PC-9 (cell line): ENCODE results near the gene ME3. TPM values are rescaled to one million over a fixed set of nuclear protein-coding genes. Genes with fewer than 3 reads are reported as not detected.

Source experiments
- BruUV-seq: library from RNA; stranded (reverse); fragments of 400-500 nt; replicated peaks from 2 replicates; lab custom pipeline; 2021; lab: Mats Ljungman, UMichigan
- CTCF ChIA-PET: fragments of 300-600 bp; sonication (Branson Sonifier 250); formaldehyde crosslinking; loops from one replicate; lab custom pipeline; 2022; ENCODE audit warnings: antibody characterized with exemption; lab: Charles Lee
- POLR2A ChIA-PET: fragments of 300-600 bp; sonication (Branson Sonifier 250); formaldehyde crosslinking; loops from one replicate; lab custom pipeline; 2022; ENCODE audit warnings: antibody characterized with exemption; ENCODE audit not compliant: unreplicated experiment; lab: Charles Lee
- DNase-seq, 2 experiments: peaks; one replicate each; pipeline versions ENCODE4 v3.0.0 to v3.0.0-alpha.2; 2015 to 2022; ENCODE audit warnings: mixed read lengths in 1 of 2
- H2AFZ ChIP-seq: fragments of 200-600 bp; sonication (generic); 2 replicates; pipeline ENCODE4 v1.8.1; 2017; ENCODE audit warnings: antibody characterized with exemption
- H3F3A ChIP-seq: fragments of 200-600 bp; sonication (generic); 2 replicates; pipeline ENCODE4 v1.8.1; 2017; ENCODE audit warnings: antibody characterized with exemption, mild to moderate bottlenecking, low read depth; ENCODE audit not compliant: insufficient read depth
- H3K27ac ChIP-seq: fragments of 200-600 bp; sonication (generic); 2 replicates; pipeline ENCODE4 v1.6.1; 2016; ENCODE audit warnings: mixed run types
- H3K27me3 ChIP-seq: fragments of 200-600 bp; sonication (generic); 2 replicates; pipeline ENCODE4 v1.6.1; 2016; ENCODE audit warnings: low read depth, mixed run types; ENCODE audit not compliant: insufficient read depth
- H3K36me3 ChIP-seq: fragments of 200-600 bp; sonication (generic); 2 replicates; pipeline ENCODE4 v1.6.1; 2016; ENCODE audit warnings: low read depth, mixed run types
- H3K4me1 ChIP-seq: fragments of 200-600 bp; sonication (generic); replicated peaks from 2 replicates; pipeline ENCODE4 v1.6.1; 2016; ENCODE audit warnings: mixed run types; ENCODE audit not compliant: insufficient read depth
- H3K4me2 ChIP-seq: fragments of 200-600 bp; sonication (generic); 2 replicates; pipeline ENCODE4 v1.6.1; 2017; ENCODE audit warnings: mixed run types
- H3K4me3 ChIP-seq: fragments of 200-600 bp; sonication (generic); 2 replicates; pipeline ENCODE4 v1.6.1; 2016; ENCODE audit warnings: mixed run types
- H3K79me2 ChIP-seq: fragments of 200-600 bp; sonication (generic); 2 replicates; pipeline ENCODE4 v1.6.1; 2017; ENCODE audit warnings: low read depth, mixed run types
- H3K9me2 ChIP-seq: fragments of 200-600 bp; sonication (generic); 2 replicates; pipeline ENCODE4 v1.8.1; 2017; ENCODE audit warnings: mild to moderate bottlenecking; ENCODE audit not compliant: insufficient read depth
- H3K9me3 ChIP-seq: fragments of 200-600 bp; sonication (generic); 2 replicates; pipeline ENCODE4 v1.8.1; 2016; ENCODE audit warnings: low read depth; ENCODE audit not compliant: insufficient read depth
- H4K20me1 ChIP-seq: fragments of 200-600 bp; sonication (generic); 2 replicates; pipeline ENCODE4 v1.8.1; 2017; ENCODE audit not compliant: insufficient read depth
- CTCF ChIP-seq: fragments of 200-600 bp; sonication (generic); conservative IDR thresholded peaks from 2 replicates; pipeline ENCODE4 v1.6.1; 2017; ENCODE audit warnings: mixed run types, antibody characterized with exemption, mild to moderate bottlenecking, moderate library complexity
- EZH2 ChIP-seq: fragments of 200-600 bp; sonication (generic); IDR thresholded peaks from 2 replicates; pipeline ENCODE4 v1.8.0; 2017; ENCODE audit warnings: antibody characterized with exemption, low read depth
- intact Hi-C: fragments of 100-400 bp; cut with micrococcal nuclease; formaldehyde crosslinking; loops from one replicate; pipeline ENCODE4 v1.10.0; 2022; ENCODE audit not compliant: unreplicated experiment
- total RNA-seq: library from RNA; stranded (reverse); gene quantifications from 2 replicates; pipeline ENCODE4 v1.2.3, GENCODE V29; 2021

Gene ME3
- total RNA-seq, 1 experiment from 2014 or later = 34.0 TPM

- CTCF ChIA-PET = no interaction called here
- peak overlapping the region; percentile 85 for H3K27ac ChIP-seq
Observed at GRCh38 chr11:86595451-86595850, 77.0 kb downstream of the ME3 start.

DNA sequence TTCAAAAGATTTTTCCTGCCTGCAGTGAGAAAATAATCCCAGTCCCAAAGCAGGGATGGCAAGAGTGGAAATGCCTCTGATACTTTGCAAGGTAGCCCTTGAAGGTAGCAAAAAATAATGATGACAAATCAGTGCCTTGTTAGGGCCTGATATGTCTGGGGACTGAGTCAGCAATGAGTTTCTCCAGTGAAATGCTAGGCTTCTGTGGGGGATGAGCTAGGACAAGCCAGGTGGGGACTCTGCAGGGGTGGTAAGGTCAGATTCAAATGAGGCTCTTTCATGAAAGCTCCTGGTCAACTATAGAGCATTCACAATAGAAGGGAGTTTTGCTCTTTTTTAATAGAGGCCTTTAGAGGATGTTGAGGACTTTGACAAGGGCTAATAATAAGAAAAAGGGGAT is 77.7 kb downstream of the ME3 start:
- H3K9me3 ChIP-seq = 0 out of 2 replicates have a peak, but pooled peaks cover 3% of the 10 kb centered on the region
- peak overlapping the region; percentile 97 for H3K27ac ChIP-seq
- BruUV-seq = no TSS peak
- H3K36me3 ChIP-seq = no peaks in the 10 kb centered on the region
- no peaks in the 10 kb centered on the region for H3K27me3 ChIP-seq
- H3K4me3 ChIP-seq = no peak overlapping the region
- no peak overlapping the region for H2AFZ ChIP-seq
- H3K4me2 ChIP-seq = no peak overlapping the region
- H3K4me1 ChIP-seq = peaks cover 57% of the 10 kb centered on the region
- intact Hi-C loops = loop anchor here (5.0 kb wide), 1 partner anchor 78 kb away; the partner anchor contains the start of gene ME3
- no peaks in the 10 kb centered on the region for H3K9me2 ChIP-seq
- H4K20me1 ChIP-seq = no peaks in the 10 kb centered on the region
- POLR2A ChIA-PET = interaction anchor here (0.6 to 0.7 kb wide), 2 partner anchors 18 to 204 kb away, joined by 3 read pairs; no protein-coding TSS in a partner anchor
- DNase-seq = no peak
- TF ChIP-seq CTCF (no peak), EZH2 (no peak)
- CTCF ChIA-PET = no interaction called here
- H3F3A ChIP-seq = peaks cover 37% of the 10 kb centered on the region
- H3K79me2 ChIP-seq = peaks cover 12% of the 10 kb centered on the region; the same call in 1 of the 2 replicates

More at GRCh38 chr11:86595451-86595850, 77.0 kb downstream of the ME3 start:
- Histone ChIP-seq H4K20me1 (no peaks in the 10 kb centered on the region), H2AFZ (no peak overlapping the region), H3K79me2 (peaks cover 5% of the 10 kb centered on the region; the same call in 1 of the 2 replicates), H3K9me3 (0 out of 2 replicates have a peak, but pooled peaks cover 3% of the 10 kb centered on the region), H3F3A (peaks cover 37% of the 10 kb centered on the region), H3K4me3 (no peak overlapping the region), H3K36me3 (no peaks in the 10 kb centered on the region), H3K27me3 (no peaks in the 10 kb centered on the region), H3K4me1 (peaks cover 57% of the 10 kb centered on the region), H3K4me2 (peak overlapping the region; percentile 29), H3K9me2 (no peaks in the 10 kb centered on the region)
- intact Hi-C loops = no loop called here
- DNase-seq = peak; percentile 45 to 85
- no peak for TF ChIP-seq CTCF
- no peak for TF ChIP-seq EZH2
- POLR2A ChIA-PET = no interaction called here
- TSS peak; percentile 85 for BruUV-seq

GRCh38 chr11:86593833-86594232 is 78.6 kb downstream of the ME3 start:
- H3K4me2 ChIP-seq = peak overlapping the region; percentile 28
- intact Hi-C loops = loop anchor here (1.0 to 5.0 kb wide), 3 partner anchors 78 to 205 kb away; partner anchors contain the start of gene ME3
- BruUV-seq = no TSS peak

More at GRCh38 chr11:86593833-86594232, 78.6 kb downstream of the ME3 start:
- H3K4me3 ChIP-seq = no peak overlapping the region
- H3K9me2 ChIP-seq = no peaks in the 10 kb centered on the region
- H3K4me1 ChIP-seq = peaks cover 59% of the 10 kb centered on the region
- TF ChIP-seq EZH2 (no peak), CTCF (no peak)
- H3K9me3 ChIP-seq = 0 out of 2 replicates have a peak, but pooled peaks cover 3% of the 10 kb centered on the region
- peaks cover 37% of the 10 kb centered on the region for H3F3A ChIP-seq
- H3K27me3 ChIP-seq = no peaks in the 10 kb centered on the region
- no peak overlapping the region for H2AFZ ChIP-seq
- H3K27ac ChIP-seq = peak overlapping the region; percentile 97
- H3K36me3 ChIP-seq = no peaks in the 10 kb centered on the region
- ChIA-PET POLR2A (no interaction called here), CTCF (no interaction called here)
- peak in 1 of 2 experiments; percentile 2 for DNase-seq
- H3K79me2 ChIP-seq = peaks cover 14% of the 10 kb centered on the region; the same call in 1 of the 2 replicates
- no peaks in the 10 kb centered on the region for H4K20me1 ChIP-seq
